HepG2 (cell line): ENCODE results near the gene WNT6. TPM values are rescaled to one million over a fixed set of nuclear protein-coding genes. Genes with fewer than 3 reads are reported as not detected.
A peak's percentile ranks its signal among the peaks of the same experiment; 100 is the strongest.

Experiments
- DMAP1 ChIP-seq: IDR thresholded peaks from 2 replicates; pipeline ENCODE4 v1.6.1; 2016
- FOXK1 ChIP-seq: sonication (generic); formaldehyde crosslinking; IDR thresholded peaks from 2 replicates; pipeline ENCODE4 v1.4.0; 2020; ENCODE audit warnings: low read depth, missing genetic modification reagents, borderline replicate concordance
- JDP2 ChIP-seq: sonication (generic); formaldehyde crosslinking; IDR thresholded peaks from 2 replicates; pipeline ENCODE4 v1.8.1; 2022; ENCODE audit warnings: missing genetic modification reagents, borderline replicate concordance
- KAT2B ChIP-seq: fragments of 150-350 bp; IDR thresholded peaks from 2 replicates; pipeline ENCODE4 v1.6.1; 2014; ENCODE audit warnings: low read depth, low read length, borderline replicate concordance
- KDM5B ChIP-seq: sonication (generic); formaldehyde crosslinking; IDR thresholded peaks from 2 replicates; pipeline ENCODE4 v1.4.0; 2020; ENCODE audit warnings: missing genetic modification reagents, mild to moderate bottlenecking, borderline replicate concordance
- KLF13 ChIP-seq: sonication (generic); formaldehyde crosslinking; IDR thresholded peaks from 2 replicates; pipeline ENCODE4 v1.4.0; 2020; ENCODE audit warnings: mild to moderate bottlenecking, missing genetic modification reagents
- MEF2D ChIP-seq: sonication (generic); formaldehyde crosslinking; IDR thresholded peaks from 2 replicates; pipeline ENCODE4 v1.5.1; 2020; ENCODE audit warnings: mild to moderate bottlenecking, missing genetic modification reagents
- MYNN ChIP-seq: sonication (generic); formaldehyde crosslinking; IDR thresholded peaks from 2 replicates; pipeline ENCODE4 v1.4.0; 2020; ENCODE audit warnings: mild to moderate bottlenecking, low read depth, missing genetic modification reagents
- NFIC ChIP-seq: IDR thresholded peaks from 2 replicates; pipeline ENCODE4 v1.6.1; 2012; ENCODE audit warnings: mild to moderate bottlenecking, low read length, inconsistent platforms
- NR2F1 ChIP-seq, 2 experiments: fragments of 450-650 bp in 1 of 2; formaldehyde crosslinking in 1 of 2; IDR thresholded peaks; 2 replicates each; pipeline versions ENCODE4 v1.5.0 to v1.6.1; 2016 to 2020; ENCODE audit warnings: mild to moderate bottlenecking in 1 of 2, missing compliant biosample characterization in 1 of 2, missing genetic modification reagents in 1 of 2, moderate library complexity in 1 of 2
- RORA ChIP-seq: sonication (generic); formaldehyde crosslinking; IDR thresholded peaks from 2 replicates; pipeline ENCODE4 v1.5.0; 2020; ENCODE audit warnings: mild to moderate bottlenecking, missing genetic modification reagents, moderate library complexity
- SIN3A ChIP-seq: IDR thresholded peaks from 2 replicates; pipeline ENCODE4 v1.6.1; 2011; ENCODE audit warnings: low read depth, mild to moderate bottlenecking, control low read depth, low read length, borderline replicate concordance
- SMAD3 ChIP-seq: sonication (generic); formaldehyde crosslinking; IDR thresholded peaks from 2 replicates; pipeline ENCODE4 v1.4.0; 2020; ENCODE audit warnings: missing genetic modification reagents
- SMAD9 ChIP-seq: sonication (generic); formaldehyde crosslinking; IDR thresholded peaks from 2 replicates; pipeline ENCODE4 v1.5.1; 2020; ENCODE audit warnings: mild to moderate bottlenecking, missing genetic modification reagents
- ZFP41 ChIP-seq: sonication (generic); formaldehyde crosslinking; IDR thresholded peaks from 2 replicates; pipeline ENCODE4 v1.4.0; 2020; ENCODE audit warnings: mild to moderate bottlenecking, missing genetic modification reagents, borderline replicate concordance
- ZFX ChIP-seq: sonication (generic); formaldehyde crosslinking; IDR thresholded peaks from 2 replicates; pipeline ENCODE4 v1.4.0; 2020; ENCODE audit warnings: mild to moderate bottlenecking, low read depth, missing genetic modification reagents, moderate library complexity
- ZNF468 ChIP-seq: sonication (generic); formaldehyde crosslinking; IDR thresholded peaks from 2 replicates; pipeline ENCODE4 v1.8.0; 2022; ENCODE audit warnings: mild to moderate bottlenecking, moderate library complexity, missing genetic modification reagents
- ZNF746 ChIP-seq: sonication (generic); formaldehyde crosslinking; IDR thresholded peaks from 2 replicates; pipeline ENCODE4 v1.8.0; 2022; ENCODE audit warnings: mild to moderate bottlenecking, missing genetic modification reagents
- ZSCAN20 ChIP-seq: sonication (generic); formaldehyde crosslinking; IDR thresholded peaks from 2 replicates; pipeline ENCODE4 v1.4.0; 2020; ENCODE audit warnings: missing genetic modification reagents, mild to moderate bottlenecking, borderline replicate concordance
- polyA plus RNA-seq, 8 experiments: library from polyadenylated mRNA; depleted of rRNA in 3 of 8; stranded (reverse) in 7 of 8; unstranded in 1 of 8; fragments of >200 nt; fragmentation: Illumina TruSeq in 4 of 8; extraction: Trizol in 4 of 8; gene quantifications; 2 replicates each; pipeline versions ENCODE4 v1.2.1 to v1.2.3, GENCODE V29; 2011 to 2016; ENCODE audit warnings: low read depth in 4 of 8, missing spikeins in 1 of 8, mixed read lengths in 1 of 8; ENCODE audit not compliant: insufficient read depth in 1 of 8
- total RNA-seq, 5 experiments: library from RNA; depleted of rRNA; stranded (reverse); fragments of >200 nt; fragmentation: Illumina TruSeq; extraction: Trizol; gene quantifications; 2 replicates each; pipeline ENCODE4 v1.2.3, GENCODE V29; 2016; ENCODE audit warnings: low read depth in 1 of 5
- TF ChIP-seq, protein P1 (sequence below): sonication (generic); formaldehyde crosslinking; IDR thresholded peaks from 2 replicates; pipeline ENCODE4 v1.8.0; 2022; ENCODE audit warnings: mild to moderate bottlenecking, missing genetic modification reagents, borderline replicate concordance
- TF ChIP-seq, protein P2 (sequence below): sonication (generic); formaldehyde crosslinking; IDR thresholded peaks from 2 replicates; pipeline ENCODE4 v1.4.0; 2020; ENCODE audit warnings: missing genetic modification reagents
- TF ChIP-seq, protein P3 (sequence below): IDR thresholded peaks from 2 replicates; pipeline ENCODE4 v1.6.1; 2016; ENCODE audit warnings: mild to moderate bottlenecking
- TF ChIP-seq, protein P4 (sequence below): sonication (generic); formaldehyde crosslinking; IDR thresholded peaks from 2 replicates; pipeline ENCODE4 v1.8.1; 2023; ENCODE audit warnings: missing genetic modification reagents, inconsistent platforms, borderline replicate concordance

Gene WNT6
- total and polyA plus RNA-seq, 2 of the 13 experiments (the other 11 are each of a cell fraction or from before 2014, with no cell fraction given), result 0.20 TPM; not detected in 1

DNA sequence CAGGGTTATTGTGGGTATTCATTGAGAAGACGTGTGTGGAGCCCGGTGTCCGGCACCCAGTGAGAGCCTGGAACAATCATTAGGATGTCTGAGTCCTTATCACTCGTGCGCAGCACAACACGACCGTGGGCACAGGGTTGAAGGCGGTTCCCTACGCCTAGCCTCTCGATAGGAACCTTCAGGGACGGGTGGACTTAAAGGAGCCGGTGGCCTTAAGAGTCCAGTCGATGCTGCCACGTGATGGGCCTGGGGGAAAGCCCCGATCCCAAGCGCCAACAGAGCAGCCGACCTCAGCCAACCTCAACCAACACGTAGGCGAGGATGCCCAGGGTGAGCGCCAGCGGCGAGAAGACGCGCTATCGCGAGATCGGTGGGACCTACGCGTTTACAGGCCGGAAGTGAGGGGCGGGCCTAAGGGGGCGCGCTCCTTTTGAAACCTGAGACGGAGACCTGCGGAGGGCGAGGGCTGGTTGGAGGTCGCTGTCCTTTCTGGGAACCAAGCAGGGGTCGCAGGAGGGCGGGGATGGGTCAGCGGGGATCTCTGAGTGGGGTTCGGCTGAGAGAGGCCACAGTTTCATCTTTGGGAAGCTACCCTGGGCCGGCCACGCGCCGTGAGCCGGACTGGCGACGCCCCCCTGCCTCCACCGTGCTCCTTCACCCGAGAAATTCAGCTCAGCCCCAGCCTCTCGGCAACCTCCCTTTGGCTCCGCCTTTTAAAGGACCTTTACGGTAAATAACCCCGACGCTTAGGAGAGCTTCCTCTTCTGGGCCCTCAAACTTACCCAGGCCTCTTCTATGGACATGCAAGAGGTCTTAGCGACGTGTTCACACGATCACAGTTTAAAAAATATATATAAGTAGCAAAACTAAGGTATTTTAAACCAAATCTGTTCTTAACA is 49.4 kb downstream of the WNT6 start (continued):
- TF ChIP-seq NFIC, result no peak
- peak; percentile 99 for TF ChIP-seq SIN3A
- TF ChIP-seq, protein P1, sequence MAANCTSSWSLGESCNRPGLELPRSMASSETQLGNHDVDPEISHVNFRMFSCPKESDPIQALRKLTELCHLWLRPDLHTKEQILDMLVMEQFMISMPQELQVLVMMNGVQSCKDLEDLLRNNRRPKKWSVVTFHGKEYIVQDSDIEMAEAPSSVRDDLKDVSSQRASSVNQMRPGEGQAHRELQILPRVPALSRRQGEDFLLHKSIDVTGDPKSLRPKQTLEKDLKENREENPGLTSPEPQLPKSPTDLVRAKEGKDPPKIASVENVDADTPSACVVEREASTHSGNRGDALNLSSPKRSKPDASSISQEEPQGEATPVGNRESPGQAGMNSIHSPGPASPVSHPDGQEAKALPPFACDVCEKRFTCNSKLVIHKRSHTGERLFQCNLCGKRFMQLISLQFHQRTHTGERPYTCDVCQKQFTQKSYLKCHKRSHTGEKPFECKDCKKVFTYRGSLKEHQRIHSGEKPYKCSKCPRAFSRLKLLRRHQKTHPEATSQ, result peak; percentile 55; the same call in 1 of the 2 replicates
- TF ChIP-seq JDP2 (CRISPR knock-in tag), result no peak
- TF ChIP-seq MEF2D (CRISPR knock-in tag), result peak; percentile 94
- TF ChIP-seq, protein P2, sequence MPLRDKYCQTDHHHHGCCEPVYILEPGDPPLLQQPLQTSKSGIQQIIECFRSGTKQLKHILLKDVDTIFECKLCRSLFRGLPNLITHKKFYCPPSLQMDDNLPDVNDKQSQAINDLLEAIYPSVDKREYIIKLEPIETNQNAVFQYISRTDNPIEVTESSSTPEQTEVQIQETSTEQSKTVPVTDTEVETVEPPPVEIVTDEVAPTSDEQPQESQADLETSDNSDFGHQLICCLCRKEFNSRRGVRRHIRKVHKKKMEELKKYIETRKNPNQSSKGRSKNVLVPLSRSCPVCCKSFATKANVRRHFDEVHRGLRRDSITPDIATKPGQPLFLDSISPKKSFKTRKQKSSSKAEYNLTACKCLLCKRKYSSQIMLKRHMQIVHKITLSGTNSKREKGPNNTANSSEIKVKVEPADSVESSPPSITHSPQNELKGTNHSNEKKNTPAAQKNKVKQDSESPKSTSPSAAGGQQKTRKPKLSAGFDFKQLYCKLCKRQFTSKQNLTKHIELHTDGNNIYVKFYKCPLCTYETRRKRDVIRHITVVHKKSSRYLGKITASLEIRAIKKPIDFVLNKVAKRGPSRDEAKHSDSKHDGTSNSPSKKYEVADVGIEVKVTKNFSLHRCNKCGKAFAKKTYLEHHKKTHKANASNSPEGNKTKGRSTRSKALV, result peak; percentile 55; the same call in 1 of the 2 replicates
- TF ChIP-seq ZNF468 (CRISPR knock-in tag), result 0 out of 2 replicates have a peak, but pooled peaks have one; percentile 16
- TF ChIP-seq MYNN (CRISPR knock-in tag), result no peak; the same call in 1 of the 2 replicates
- no peak; the same call in 1 of the 2 replicates for TF ChIP-seq SMAD9 (CRISPR knock-in tag)
- TF ChIP-seq ZNF746 (CRISPR knock-in tag), result peak; percentile 80
- peak; percentile 99; the same call in 1 of the 2 replicates for TF ChIP-seq KDM5B (CRISPR knock-in tag)
- 0 out of 2 replicates have a peak, but pooled peaks have one; percentile 52 for TF ChIP-seq ZSCAN20
- TF ChIP-seq, protein P3, sequence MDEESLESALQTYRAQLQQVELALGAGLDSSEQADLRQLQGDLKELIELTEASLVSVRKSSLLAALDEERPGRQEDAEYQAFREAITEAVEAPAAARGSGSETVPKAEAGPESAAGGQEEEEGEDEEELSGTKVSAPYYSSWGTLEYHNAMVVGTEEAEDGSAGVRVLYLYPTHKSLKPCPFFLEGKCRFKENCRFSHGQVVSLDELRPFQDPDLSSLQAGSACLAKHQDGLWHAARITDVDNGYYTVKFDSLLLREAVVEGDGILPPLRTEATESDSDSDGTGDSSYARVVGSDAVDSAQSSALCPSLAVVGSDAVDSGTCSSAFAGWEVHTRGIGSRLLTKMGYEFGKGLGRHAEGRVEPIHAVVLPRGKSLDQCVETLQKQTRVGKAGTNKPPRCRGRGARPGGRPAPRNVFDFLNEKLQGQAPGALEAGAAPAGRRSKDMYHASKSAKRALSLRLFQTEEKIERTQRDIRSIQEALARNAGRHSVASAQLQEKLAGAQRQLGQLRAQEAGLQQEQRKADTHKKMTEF (CRISPR knock-in tag), result peak; percentile 71; the same call in 1 of the 2 replicates
- 0 out of 2 replicates have a peak, but pooled peaks have one; percentile 76 for TF ChIP-seq SMAD3 (CRISPR knock-in tag)
- peak; percentile 71 for TF ChIP-seq ZFP41 (CRISPR knock-in tag)
- TF ChIP-seq KLF13 (CRISPR knock-in tag), result peak; percentile 94
- no peak for TF ChIP-seq RORA (CRISPR knock-in tag)
- peak; percentile 83; the same call in 1 of the 2 replicates for TF ChIP-seq FOXK1 (CRISPR knock-in tag)
- TF ChIP-seq DMAP1, result peak; percentile 85
- TF ChIP-seq NR2F1 (CRISPR knock-in tag; IDR thresholded peaks at IDR 0.05), result peak in 1 of 2 experiments; percentile 34; a peak in 1 of 4 replicates
- no peak for TF ChIP-seq KAT2B
- TF ChIP-seq ZFX (CRISPR knock-in tag), result peak; percentile 75
- TF ChIP-seq, protein P4, sequence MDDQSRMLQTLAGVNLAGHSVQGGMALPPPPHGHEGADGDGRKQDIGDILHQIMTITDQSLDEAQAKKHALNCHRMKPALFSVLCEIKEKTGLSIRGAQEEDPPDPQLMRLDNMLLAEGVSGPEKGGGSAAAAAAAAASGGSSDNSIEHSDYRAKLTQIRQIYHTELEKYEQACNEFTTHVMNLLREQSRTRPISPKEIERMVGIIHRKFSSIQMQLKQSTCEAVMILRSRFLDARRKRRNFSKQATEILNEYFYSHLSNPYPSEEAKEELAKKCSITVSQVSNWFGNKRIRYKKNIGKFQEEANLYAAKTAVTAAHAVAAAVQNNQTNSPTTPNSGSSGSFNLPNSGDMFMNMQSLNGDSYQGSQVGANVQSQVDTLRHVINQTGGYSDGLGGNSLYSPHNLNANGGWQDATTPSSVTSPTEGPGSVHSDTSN (CRISPR knock-in tag), result no peak
